GM21737 (cell line): ENCODE results near the gene MAML3.
"Not testable (repeated sequence)": the region's sequence is repeated elsewhere in the genome, so short reads cannot be mapped to it uniquely, and the experiment has no call there.

ENCODE experiments used
- ATAC-seq: cut with Tn5 transposase; IDR thresholded peaks from one replicate; pipeline ENCODE4 v1.9.1; 2021; ENCODE audit warnings: mild to moderate bottlenecking, moderate library complexity; ENCODE audit not compliant: unreplicated experiment

Gene MAML3

GRCh38 chr4:139711461-139711860, 442.5 kb downstream of the MAML3 start:
- ATAC-seq: no peak

DNA sequence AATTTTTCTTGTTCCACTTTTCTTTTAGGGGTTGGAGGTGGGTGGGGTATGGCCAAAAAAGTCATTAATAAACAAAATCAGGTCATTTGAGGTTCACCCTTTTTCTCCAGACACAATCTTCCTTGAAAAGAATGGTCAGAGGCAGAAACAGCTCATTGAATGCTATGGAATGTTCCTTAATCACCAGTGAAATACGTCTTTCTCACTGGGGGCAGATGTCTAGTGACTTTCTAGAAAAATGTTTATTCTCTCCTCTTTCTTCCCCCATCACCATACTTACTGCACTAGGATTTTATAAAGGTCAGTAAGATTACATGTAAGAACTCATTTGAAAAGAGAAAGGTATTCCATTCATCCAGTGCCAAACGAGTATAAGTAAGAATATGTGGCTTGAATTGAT, 443.9 kb downstream of the MAML3 start:
- no peak for ATAC-seq

DNA sequence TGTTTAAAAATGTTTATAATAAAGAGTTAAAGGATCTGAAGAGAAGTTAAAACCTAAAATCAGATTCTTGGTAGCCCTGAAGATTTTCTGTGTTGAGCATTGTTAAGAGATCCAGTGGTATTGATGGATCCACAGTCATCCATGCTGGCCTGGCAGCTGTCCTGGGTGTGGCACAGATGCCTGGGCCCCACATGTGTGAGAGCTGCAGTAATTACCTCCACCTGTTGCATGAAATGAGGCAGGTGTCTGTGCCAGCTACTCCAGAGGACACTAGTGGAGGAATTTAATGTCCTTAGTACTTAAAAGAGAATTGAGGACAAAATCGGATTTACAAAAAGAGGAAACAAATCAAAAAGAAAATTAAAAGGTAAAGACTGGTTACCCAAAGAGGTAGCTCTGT, 444.3 kb downstream of the MAML3 start:
- ATAC-seq: no peak

- ATAC-seq: no peak
Measured at GRCh38 chr4:139704915-139705485, 449.0 kb downstream of the MAML3 start.

DNA sequence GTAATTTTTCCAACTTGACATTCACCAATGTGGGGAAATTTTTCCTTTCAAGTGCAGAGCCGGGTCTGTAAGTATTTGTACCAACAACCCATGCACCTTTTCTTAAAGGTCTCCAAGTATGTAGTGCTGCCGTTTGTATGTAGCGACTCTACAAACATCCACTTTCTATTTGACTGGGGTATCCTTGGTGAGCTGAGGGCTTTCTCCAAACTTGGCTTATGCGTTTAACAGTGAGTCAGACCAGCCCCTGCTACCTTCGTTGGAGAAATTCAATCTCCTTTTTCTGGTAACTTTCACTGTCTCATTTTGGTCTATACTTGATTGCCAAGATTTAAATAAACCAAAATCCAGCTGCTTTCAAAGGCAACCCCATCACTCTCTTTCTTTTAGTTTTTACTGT, 453.4 kb downstream of the MAML3 start:
- ATAC-seq: no peak

DNA sequence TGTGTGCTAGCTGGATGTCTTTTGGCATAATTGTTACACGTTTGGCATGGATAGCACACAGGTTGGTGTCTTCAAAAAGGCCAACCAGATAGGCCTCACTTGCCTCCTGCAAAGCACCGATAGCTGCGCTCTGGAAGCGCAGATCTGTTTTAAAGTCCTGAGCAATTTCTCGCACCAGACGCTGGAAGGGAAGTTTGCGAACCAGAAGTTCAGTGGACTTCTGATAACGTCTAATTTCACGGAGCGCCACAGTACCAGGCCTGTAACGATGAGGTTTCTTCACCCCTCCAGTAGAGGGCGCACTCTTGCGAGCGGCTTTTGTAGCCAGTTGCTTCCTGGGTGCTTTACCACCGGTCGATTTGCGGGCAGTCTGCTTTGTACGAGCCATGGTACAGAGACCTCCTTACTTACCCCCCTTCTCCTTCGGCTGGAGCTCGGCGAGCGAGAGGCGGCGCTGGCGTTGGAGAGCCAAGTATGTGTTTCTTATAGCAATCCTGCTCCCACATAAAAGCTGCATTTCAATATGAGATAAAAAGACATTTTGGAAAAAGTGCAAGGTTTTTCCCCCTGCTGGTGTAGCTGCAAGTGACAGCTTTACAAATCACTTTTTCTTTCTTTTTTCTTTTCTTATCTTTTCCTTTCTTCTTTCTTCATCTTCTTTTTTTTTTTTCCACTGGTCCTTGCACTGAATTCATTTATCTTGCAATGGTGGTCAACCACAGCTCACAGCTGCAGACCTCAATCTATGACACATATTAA, 455.6 kb downstream of the MAML3 start:
- ATAC-seq: not testable (repeated sequence)

GRCh38 chr4:139696491-139696890, 457.5 kb downstream of the MAML3 start:
- no peak for ATAC-seq

DNA sequence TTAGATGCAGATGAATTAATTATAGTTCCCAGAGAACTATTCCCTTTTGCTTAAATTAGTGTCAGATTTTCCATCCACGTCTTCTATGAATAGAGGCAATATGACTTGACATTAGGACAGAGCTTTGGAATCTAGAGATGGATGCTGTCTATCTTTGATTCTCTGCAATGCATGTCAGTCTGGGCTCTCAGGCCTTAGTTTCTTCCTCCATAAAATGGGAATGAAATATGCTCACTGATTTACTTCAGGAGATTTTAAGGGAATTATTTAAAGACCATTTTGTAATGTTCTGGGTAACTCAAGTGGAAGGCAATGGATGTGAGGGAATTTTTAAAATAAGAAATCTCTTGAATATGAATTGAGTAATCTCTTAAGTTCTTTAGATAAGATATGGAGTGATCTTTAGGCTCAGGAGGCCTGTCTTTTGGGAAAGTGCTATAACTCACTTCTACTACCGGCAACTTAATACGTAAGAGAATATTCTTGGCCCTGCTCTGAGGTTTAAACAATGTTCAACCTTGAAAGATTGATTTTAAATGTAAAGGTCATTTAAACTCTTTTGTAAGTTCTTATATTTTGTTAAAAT, 459.4 kb downstream of the MAML3 start:
- ATAC-seq: no peak

GRCh38 chr4:139692309-139693012, 461.5 kb downstream of the MAML3 start:
- no peak for ATAC-seq

- no peak for ATAC-seq
Measured at GRCh38 chr4:139690419-139690818, 463.6 kb downstream of the MAML3 start.

- ATAC-seq: no peak
Measured at GRCh38 chr4:139689093-139689722, 464.8 kb downstream of the MAML3 start.

- ATAC-seq: no peak
Measured at GRCh38 chr4:139686988-139687387, 467.0 kb downstream of the MAML3 start.

DNA sequence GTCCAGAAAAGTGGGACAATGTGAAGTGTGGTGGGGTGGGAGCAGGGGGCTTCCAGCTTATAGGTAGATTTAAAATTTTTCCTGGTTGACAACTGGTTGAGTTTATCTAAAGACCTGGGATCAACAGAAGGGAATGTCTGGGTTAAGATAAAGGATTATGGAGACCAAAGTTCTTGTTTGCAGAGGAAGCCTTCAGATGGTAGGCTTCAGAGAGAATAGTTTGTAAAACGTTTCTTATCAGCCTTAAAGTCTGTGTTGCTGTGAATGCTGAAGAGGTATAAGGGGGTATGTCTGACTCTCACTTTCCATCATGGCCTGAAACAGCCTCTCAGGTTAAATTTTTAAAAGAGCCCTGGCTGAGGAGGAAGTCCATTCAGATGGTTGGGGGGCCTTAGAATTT, 467.9 kb downstream of the MAML3 start:
- ATAC-seq: no peak

DNA sequence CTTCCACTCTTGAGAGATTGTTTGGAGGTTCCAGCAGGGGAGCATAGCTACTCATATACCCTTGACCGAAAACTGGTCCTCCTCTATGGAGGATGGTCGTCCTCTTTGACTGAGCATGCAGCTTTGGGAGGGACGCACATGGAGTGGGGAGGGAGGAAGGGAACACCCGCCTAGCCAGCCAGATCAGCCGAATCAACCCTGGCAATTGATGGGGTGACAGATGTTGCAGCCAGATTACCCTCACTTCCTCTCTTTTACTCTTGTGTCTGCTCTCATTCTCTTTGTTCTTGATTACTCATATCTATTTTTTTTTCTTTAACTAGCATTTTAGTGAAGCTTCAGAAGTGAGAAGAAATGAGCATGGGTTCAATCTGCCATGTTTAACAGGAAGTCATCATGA, 468.8 kb downstream of the MAML3 start:
- no peak for ATAC-seq

GRCh38 chr4:139684351-139684750, 469.6 kb downstream of the MAML3 start:
- ATAC-seq: no peak

DNA sequence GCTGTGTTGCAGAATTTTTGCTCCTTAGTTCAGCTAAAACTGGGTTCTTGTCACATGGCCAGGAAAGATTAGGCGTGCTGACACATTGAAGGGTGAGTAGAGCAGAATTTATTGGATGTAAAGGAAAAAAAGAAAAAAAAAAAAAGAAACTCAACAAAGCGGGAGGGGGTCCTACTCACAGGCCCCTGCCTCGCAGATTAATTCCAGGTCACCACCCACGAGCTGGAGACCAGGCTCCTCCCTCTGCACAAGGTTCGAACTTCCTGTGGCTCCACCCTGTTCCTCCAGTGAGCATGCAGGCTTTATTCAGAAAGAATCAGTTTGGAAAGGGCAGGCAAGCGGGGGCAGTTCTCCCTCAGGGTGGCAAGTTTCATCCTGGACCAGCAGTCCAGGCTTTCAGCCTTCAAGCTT, 471.2 kb downstream of the MAML3 start:
- ATAC-seq: no peak

DNA sequence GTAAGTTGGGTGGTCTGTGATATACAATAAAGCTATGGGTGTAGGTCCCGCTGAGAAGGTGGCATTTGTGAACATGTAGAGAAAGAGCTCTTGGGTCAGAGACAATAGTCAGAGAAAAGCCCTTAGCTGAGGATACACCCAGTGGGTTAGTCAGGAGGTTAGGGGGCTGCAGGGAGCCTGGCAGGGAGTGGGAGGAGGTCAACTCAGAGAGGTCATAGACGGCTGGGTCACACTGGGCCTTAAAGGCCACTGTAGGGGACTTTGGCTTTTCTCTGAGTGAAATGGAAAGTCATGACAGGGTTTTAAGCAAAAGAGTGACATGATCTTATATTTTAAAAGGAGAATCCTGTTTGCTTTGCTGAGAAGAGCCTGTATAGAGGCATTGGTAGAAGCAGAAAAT, 471.7 kb downstream of the MAML3 start:
- no peak for ATAC-seq

GRCh38 chr4:139676913-139677585, 476.9 kb downstream of the MAML3 start:
- ATAC-seq: no peak

- no peak for ATAC-seq
Measured at GRCh38 chr4:139676365-139676764, 477.6 kb downstream of the MAML3 start.

DNA sequence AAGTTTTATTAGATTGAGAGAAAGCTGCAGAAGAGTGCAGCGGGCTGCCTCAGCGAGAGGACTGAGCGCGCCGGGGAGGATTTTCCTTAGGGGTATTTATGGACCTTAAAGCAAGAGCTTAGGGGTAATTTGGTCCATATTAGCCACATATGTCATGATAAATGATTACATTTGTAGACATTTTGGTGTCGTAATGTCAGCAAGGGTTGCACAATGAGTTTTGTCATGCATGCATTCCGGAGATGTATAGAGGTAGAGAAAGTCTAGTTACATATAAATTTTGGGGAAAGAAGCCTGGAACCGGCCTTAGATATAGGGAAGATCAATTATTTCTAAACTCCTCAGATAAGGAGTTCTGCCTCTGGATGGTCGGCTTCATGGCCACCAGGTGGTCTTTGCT, 478.3 kb downstream of the MAML3 start:
- ATAC-seq: no peak
